Adipocyte (in vitro differentiated cells): ENCODE data around the gene IL1RAPL1.

Experiments
- DNase-seq: peaks from one replicate; pipeline ENCODE4 v3.0.0-alpha.2; 2015; ENCODE audit warnings: low read depth
- H3K27me3 ChIP-seq: replicated peaks from 2 replicates; pipeline ENCODE4 v1.7.0; 2013; ENCODE audit warnings: mild to moderate bottlenecking, low read length, moderate library complexity; ENCODE audit not compliant: control insufficient read depth, insufficient read depth
- H3K36me3 ChIP-seq: 2 replicates; pipeline ENCODE4 v1.7.0; 2013; ENCODE audit warnings: low read length, mild to moderate bottlenecking, moderate library complexity; ENCODE audit not compliant: control insufficient read depth, insufficient read depth, severe bottlenecking
- H3K4me1 ChIP-seq: 2 replicates; pipeline ENCODE4 v1.7.0; 2013; ENCODE audit warnings: mild to moderate bottlenecking, low read length, moderate library complexity; ENCODE audit not compliant: control insufficient read depth, insufficient read depth
- H3K4me3 ChIP-seq: 2 replicates; pipeline ENCODE4 v1.7.0; 2013; ENCODE audit warnings: mild to moderate bottlenecking, low read length, moderate library complexity
- H3K9ac ChIP-seq: 2 replicates; pipeline ENCODE4 v1.7.0; 2013; ENCODE audit warnings: mild to moderate bottlenecking, low read length, moderate library complexity
- H3K9me3 ChIP-seq: 2 replicates; pipeline ENCODE4 v1.7.0; 2013; ENCODE audit warnings: mild to moderate bottlenecking, low read length, moderate library complexity; ENCODE audit not compliant: control insufficient read depth

Gene IL1RAPL1

GRCh38 chrX:28586981-28587551 is at the start of gene IL1RAPL1:
Gene IL1RAPL1, plus strand, starts transcription at chrX:28587446.
- peak within 1 kb of the TSS; percentile 74 for H3K4me3 ChIP-seq
- no peaks in the 10 kb centered on the region for H3K36me3 ChIP-seq
- peaks cover 41% of the 10 kb centered on the region for H3K27me3 ChIP-seq
- H3K4me1 ChIP-seq, result no peaks in the 10 kb centered on the region
- H3K9ac ChIP-seq, result no peak within 1 kb of the TSS
- DNase-seq, result peak; percentile 73
- H3K9me3 ChIP-seq, result no peaks in the 10 kb centered on the region

- Histone ChIP-seq H3K4me3 (no peak overlapping the region), H3K9ac (no peak overlapping the region), H3K36me3 (no peaks in the 10 kb centered on the region), H3K27me3 (no peaks in the 10 kb centered on the region), H3K9me3 (no peaks in the 10 kb centered on the region), H3K4me1 (no peaks in the 10 kb centered on the region)
- DNase-seq, result no peak
Measured at GRCh38 chrX:28542791-28543190, 44.5 kb upstream of the IL1RAPL1 start.

DNA sequence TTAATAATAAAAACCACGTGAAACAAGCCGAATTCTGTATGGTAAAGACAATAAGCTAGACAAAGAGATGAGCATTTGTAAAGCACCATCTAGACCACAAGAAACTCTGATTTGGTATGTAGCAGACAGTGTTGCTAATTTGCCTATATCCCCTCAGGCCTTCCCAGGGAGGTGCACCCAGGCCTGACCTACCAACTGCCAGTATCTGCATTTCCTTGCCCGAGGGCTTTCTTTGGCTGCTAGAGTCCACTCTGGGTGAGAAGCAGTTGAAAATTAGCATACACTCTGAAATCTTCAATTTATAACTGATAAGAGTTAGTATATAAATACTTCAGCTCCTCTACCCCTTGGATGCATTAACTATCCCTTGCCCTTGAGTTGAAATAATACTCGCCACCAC is 37.4 kb upstream of the IL1RAPL1 start:
- no peak overlapping the region for H3K9ac ChIP-seq
- H3K9me3 ChIP-seq, result no peaks in the 10 kb centered on the region
- H3K36me3 ChIP-seq, result no peaks in the 10 kb centered on the region
- H3K4me3 ChIP-seq, result no peak overlapping the region
- H3K27me3 ChIP-seq, result no peaks in the 10 kb centered on the region
- H3K4me1 ChIP-seq, result no peaks in the 10 kb centered on the region
- no peak for DNase-seq

- H3K9me3 ChIP-seq, result no peaks in the 10 kb centered on the region
- DNase-seq, result no peak
- no peak overlapping the region for H3K9ac ChIP-seq
- no peaks in the 10 kb centered on the region for H3K36me3 ChIP-seq
- no peaks in the 10 kb centered on the region for H3K4me1 ChIP-seq
- H3K4me3 ChIP-seq, result no peak overlapping the region
- no peaks in the 10 kb centered on the region for H3K27me3 ChIP-seq
Measured at GRCh38 chrX:28550331-28550872, 36.8 kb upstream of the IL1RAPL1 start.

DNA sequence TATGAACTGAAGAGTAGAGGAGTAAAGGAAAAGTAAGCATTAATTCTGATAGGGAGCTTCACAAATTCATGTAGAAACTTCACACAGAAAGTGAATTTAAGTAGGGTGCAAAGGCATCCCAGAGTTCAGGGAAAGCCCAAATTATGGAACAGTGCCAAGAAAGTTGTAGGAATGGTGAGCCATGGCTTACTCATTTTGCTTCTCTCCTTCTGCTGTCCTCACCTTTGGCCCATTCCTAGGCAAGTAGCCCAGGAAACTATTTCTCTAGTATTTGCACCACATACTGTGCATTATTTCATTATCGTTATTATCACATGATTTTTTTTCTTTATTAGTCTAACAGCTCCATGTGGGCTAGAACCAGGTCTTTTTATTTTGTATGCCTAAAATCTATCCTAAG is 34.9 kb upstream of the IL1RAPL1 start:
- Histone ChIP-seq H3K4me3 (no peak overlapping the region), H3K27me3 (no peaks in the 10 kb centered on the region), H3K4me1 (no peaks in the 10 kb centered on the region), H3K9me3 (no peaks in the 10 kb centered on the region), H3K9ac (no peak overlapping the region), H3K36me3 (no peaks in the 10 kb centered on the region)
- no peak for DNase-seq

DNA sequence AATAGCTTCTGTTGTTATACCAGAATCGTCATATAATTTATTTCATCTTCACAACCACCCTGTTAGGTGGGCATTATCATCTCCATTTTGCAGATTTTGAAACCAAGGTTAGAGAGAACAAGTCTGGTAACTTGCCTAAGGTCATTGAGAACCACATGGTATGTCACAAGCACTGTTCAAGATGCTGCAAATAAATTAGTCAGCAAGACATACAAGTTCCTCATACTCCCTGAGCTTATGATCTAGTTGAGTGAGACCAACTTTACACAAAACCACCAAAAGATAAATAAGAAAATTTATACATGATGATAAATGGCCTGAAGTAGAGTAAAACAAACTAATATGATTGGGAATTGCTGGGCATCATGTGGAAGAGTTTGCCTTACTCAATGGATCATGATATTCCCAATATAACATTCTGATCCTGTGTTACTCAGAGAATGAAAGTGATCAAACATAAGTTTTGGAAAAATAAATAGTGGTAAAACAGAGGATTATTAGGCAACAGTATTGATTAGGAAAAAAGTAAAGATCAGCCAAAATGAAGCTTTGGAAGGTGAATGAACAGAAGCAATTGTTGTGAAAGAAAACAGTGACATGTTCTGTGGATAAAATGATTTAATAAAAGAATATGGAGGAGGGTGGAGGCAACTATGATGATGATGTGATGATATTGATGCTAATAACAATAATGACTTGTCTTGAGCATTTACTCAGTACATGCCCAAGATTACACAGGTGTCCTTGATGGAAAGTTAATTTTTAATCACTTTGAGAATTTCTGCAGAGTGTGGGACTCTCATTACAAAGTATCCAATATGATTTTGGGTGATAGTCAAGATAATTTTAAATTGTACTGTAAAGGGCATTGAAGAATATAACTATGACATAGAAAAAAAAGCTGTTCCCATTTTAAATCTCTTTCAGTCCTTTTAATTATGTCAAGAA is 34.1 kb upstream of the IL1RAPL1 start:
- Histone ChIP-seq H3K9me3 (no peaks in the 10 kb centered on the region), H3K4me1 (no peaks in the 10 kb centered on the region), H3K27me3 (no peaks in the 10 kb centered on the region), H3K9ac (no peak overlapping the region), H3K4me3 (no peak overlapping the region), H3K36me3 (no peaks in the 10 kb centered on the region)
- no peak for DNase-seq

DNA sequence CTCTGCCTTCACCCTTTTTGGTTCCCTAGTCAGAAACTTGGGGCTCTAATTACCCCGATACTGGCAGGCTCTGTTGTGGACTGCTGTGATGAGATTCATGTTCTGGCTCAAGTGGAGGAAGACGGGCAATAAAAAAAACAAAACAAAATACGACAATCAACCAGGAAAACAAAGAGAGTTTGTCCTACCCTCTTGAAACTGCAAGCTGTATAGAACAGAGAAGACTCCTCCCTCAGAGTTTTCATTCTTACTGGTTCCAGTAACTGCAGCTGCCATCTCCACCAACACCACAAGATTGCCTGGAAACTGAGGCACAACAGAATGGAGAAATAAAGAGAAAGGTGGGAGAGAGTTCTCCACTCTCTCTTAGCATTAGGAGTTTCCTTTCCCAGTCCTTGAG is 11.1 kb upstream of the IL1RAPL1 start:
- Histone ChIP-seq H3K9me3 (no peaks in the 10 kb centered on the region), H3K4me1 (no peaks in the 10 kb centered on the region), H3K4me3 (no peak overlapping the region), H3K9ac (no peak overlapping the region), H3K36me3 (no peaks in the 10 kb centered on the region), H3K27me3 (no peaks in the 10 kb centered on the region)
- no peak for DNase-seq

- no peak for DNase-seq
- Histone ChIP-seq H3K9me3 (no peaks in the 10 kb centered on the region), H3K4me1 (no peaks in the 10 kb centered on the region), H3K4me3 (no peak overlapping the region), H3K27me3 (peaks cover 18% of the 10 kb centered on the region), H3K36me3 (no peaks in the 10 kb centered on the region), H3K9ac (no peak overlapping the region)
Measured at GRCh38 chrX:28581522-28581921, 5.7 kb upstream of the IL1RAPL1 start.

GRCh38 chrX:28582511-28582910 is 4.7 kb upstream of the IL1RAPL1 start:
- Histone ChIP-seq H3K27me3 (peaks cover 22% of the 10 kb centered on the region), H3K9me3 (no peaks in the 10 kb centered on the region), H3K9ac (no peak overlapping the region), H3K36me3 (no peaks in the 10 kb centered on the region), H3K4me1 (no peaks in the 10 kb centered on the region), H3K4me3 (no peak overlapping the region)
- peak; percentile 55 for DNase-seq

GRCh38 chrX:28584025-28584424 is 3.2 kb upstream of the IL1RAPL1 start:
- DNase-seq, result no peak
- H3K36me3 ChIP-seq, result no peaks in the 10 kb centered on the region
- H3K27me3 ChIP-seq, result peaks cover 36% of the 10 kb centered on the region
- no peaks in the 10 kb centered on the region for H3K4me1 ChIP-seq
- no peaks in the 10 kb centered on the region for H3K9me3 ChIP-seq
- H3K9ac ChIP-seq, result no peak overlapping the region
- H3K4me3 ChIP-seq, result no peak overlapping the region

DNA sequence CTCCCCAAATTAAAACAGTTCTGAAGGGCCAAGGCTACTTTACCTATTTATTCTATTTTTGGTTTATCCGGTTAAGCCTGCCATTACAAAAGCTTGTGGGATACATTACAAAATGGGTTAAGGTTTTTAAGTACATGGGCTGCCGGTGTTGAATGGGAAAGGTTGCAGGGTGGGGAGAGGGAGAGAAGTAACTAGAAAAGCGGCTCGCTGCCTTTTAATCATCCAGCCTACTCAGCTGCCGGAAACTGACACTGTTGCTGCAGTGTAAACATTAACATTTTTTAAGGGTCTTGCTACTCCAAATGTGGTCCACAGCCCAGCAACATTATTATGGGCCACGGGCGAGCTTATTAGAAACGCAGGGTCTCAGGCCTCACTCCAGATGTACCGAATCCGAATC is 1.5 kb upstream of the IL1RAPL1 start:
- H3K9ac ChIP-seq, result no peak overlapping the region
- no peaks in the 10 kb centered on the region for H3K9me3 ChIP-seq
- no peak for DNase-seq
- H3K4me3 ChIP-seq, result peak overlapping the region; percentile 24
- H3K36me3 ChIP-seq, result no peaks in the 10 kb centered on the region
- H3K27me3 ChIP-seq, result peaks cover 43% of the 10 kb centered on the region
- no peaks in the 10 kb centered on the region for H3K4me1 ChIP-seq
